HEK293 (cell line): ENCODE results near the gene SAT1.
A peak's percentile ranks its signal among the peaks of the same experiment; 100 is the strongest.

Source experiments
- CTCF ChIA-PET: fragments of 350-600 bp; formaldehyde crosslinking; extraction: SDS; loops from one replicate; lab custom pipeline; 2021; ENCODE audit warnings: antibody characterized with exemption; lab: Yijun Ruan, JAX
- POLR2A ChIA-PET: fragments of 300-600 bp; formaldehyde crosslinking; extraction: SDS; loops from one replicate; lab custom pipeline; 2020; ENCODE audit warnings: antibody characterized with exemption, inconsistent platforms; lab: Yijun Ruan, JAX
- H3K27ac ChIP-seq: fragments of 200-500 bp; sonication (Bioruptor generic); 2 replicates; pipeline ENCODE4 v1.5.1; 2014; ENCODE audit warnings: low read depth, low read length, control low read depth, inconsistent platforms; ENCODE audit errors: extremely low read depth
- H3K36me3 ChIP-seq, 2 experiments: fragments of 200-500 bp in 1 of 2; sonication (Bioruptor generic) in 1 of 2; 1 replicate in 1 of 2; 2 replicates in 1 of 2; pipeline ENCODE4 v1.5.1; 2014 to 2017; ENCODE audit warnings: inconsistent platforms in 2 of 2, low read length in 2 of 2; ENCODE audit not compliant: control insufficient read depth in 2 of 2, insufficient read depth in 1 of 2
- H3K4me1 ChIP-seq: fragments of 200-500 bp; sonication (Bioruptor generic); 2 replicates; pipeline ENCODE4 v1.5.1; 2014; ENCODE audit warnings: mild to moderate bottlenecking, low read length, inconsistent platforms; ENCODE audit not compliant: control insufficient read depth, insufficient read depth
- H3K4me3 ChIP-seq: 2 replicates; pipeline ENCODE4 v1.5.1; 2011; ENCODE audit warnings: low read depth, mild to moderate bottlenecking, control low read depth, low read length, moderate library complexity
- H3K9me3 ChIP-seq: fragments of 200-500 bp; sonication (Bioruptor generic); 2 replicates; pipeline ENCODE4 v1.5.1; 2014; ENCODE audit warnings: low read depth, low read length, inconsistent platforms; ENCODE audit not compliant: control insufficient read depth, insufficient read depth
- AEBP2 ChIP-seq: fragments of 450-650 bp; formaldehyde crosslinking; IDR thresholded peaks from 2 replicates; pipeline ENCODE4 v1.5.1; 2016; ENCODE audit warnings: missing biosample characterization, missing genetic modification characterization, borderline replicate concordance
- HIC1 ChIP-seq: fragments of 450-650 bp; formaldehyde crosslinking; IDR thresholded peaks from 2 replicates; pipeline ENCODE4 v1.5.1; 2016; ENCODE audit warnings: missing biosample characterization, missing genetic modification characterization
- HOXD13 ChIP-seq: sonication (generic); formaldehyde crosslinking; IDR thresholded peaks from 2 replicates; pipeline ENCODE4 v1.8.0; 2022; ENCODE audit warnings: missing genetic modification reagents, borderline replicate concordance
- KLF17 ChIP-seq: fragments of 450-650 bp; formaldehyde crosslinking; IDR thresholded peaks from 2 replicates; pipeline ENCODE4 v1.5.1; 2016; ENCODE audit warnings: missing biosample characterization, missing genetic modification characterization
- PATZ1 ChIP-seq: fragments of 450-650 bp; formaldehyde crosslinking; IDR thresholded peaks from 2 replicates; pipeline ENCODE4 v1.5.1; 2016; ENCODE audit warnings: missing biosample characterization, missing genetic modification characterization
- PRDM2 ChIP-seq: fragments of 450-650 bp; formaldehyde crosslinking; IDR thresholded peaks from 2 replicates; pipeline ENCODE4 v1.5.1; 2016; ENCODE audit warnings: missing biosample characterization, missing genetic modification characterization, borderline replicate concordance
- WT1 ChIP-seq: fragments of 450-650 bp; formaldehyde crosslinking; IDR thresholded peaks from 2 replicates; pipeline ENCODE4 v1.5.1; 2016; ENCODE audit warnings: missing biosample characterization, missing genetic modification characterization
- ZBTB44 ChIP-seq: fragments of 450-650 bp; IDR thresholded peaks from 2 replicates; pipeline ENCODE4 v1.5.1; 2018; ENCODE audit warnings: missing biosample characterization, mild to moderate bottlenecking, missing genetic modification characterization
- ZBTB48 ChIP-seq: fragments of 450-650 bp; formaldehyde crosslinking; IDR thresholded peaks from 2 replicates; pipeline ENCODE4 v1.5.1; 2016; ENCODE audit warnings: missing biosample characterization, missing genetic modification characterization
- ZNF138 ChIP-seq: fragments of 450-650 bp; formaldehyde crosslinking; IDR thresholded peaks from 2 replicates; pipeline ENCODE4 v1.5.1; 2016; ENCODE audit warnings: missing biosample characterization, missing genetic modification characterization, borderline replicate concordance
- ZNF26 ChIP-seq: fragments of 450-650 bp; formaldehyde crosslinking; IDR thresholded peaks from 2 replicates; pipeline ENCODE4 v1.5.1; 2016; ENCODE audit warnings: missing biosample characterization, missing genetic modification characterization
- ZNF266 ChIP-seq: fragments of 450-650 bp; formaldehyde crosslinking; IDR thresholded peaks from 2 replicates; pipeline ENCODE4 v1.5.1; 2016; ENCODE audit warnings: missing biosample characterization, missing genetic modification characterization, low read depth
- ZNF324 ChIP-seq: fragments of 450-650 bp; formaldehyde crosslinking; IDR thresholded peaks from 2 replicates; pipeline ENCODE4 v1.5.1; 2016; ENCODE audit warnings: missing biosample characterization, missing genetic modification characterization
- ZNF341 ChIP-seq: fragments of 450-650 bp; formaldehyde crosslinking; IDR thresholded peaks from 2 replicates; pipeline ENCODE4; 2016; ENCODE audit warnings: low read depth, missing biosample characterization, missing genetic modification characterization
- ZNF549 ChIP-seq: fragments of 450-650 bp; IDR thresholded peaks from 2 replicates; pipeline ENCODE4 v1.5.1; 2018; ENCODE audit warnings: missing biosample characterization, missing genetic modification characterization, mild to moderate bottlenecking, inconsistent platforms, moderate library complexity
- ZNF571 ChIP-seq: fragments of 450-650 bp; formaldehyde crosslinking; IDR thresholded peaks from 2 replicates; pipeline ENCODE4 v1.5.0; 2017; ENCODE audit warnings: missing biosample characterization, missing genetic modification characterization
- ZNF785 ChIP-seq: fragments of 450-650 bp; formaldehyde crosslinking; IDR thresholded peaks from 2 replicates; pipeline ENCODE4 v1.5.1; 2016; ENCODE audit warnings: missing biosample characterization, missing genetic modification characterization

The SAT1 gene

GRCh38 chrX:23802431-23802830 is 19.5 kb downstream of the SAT1 start:
- CTCF ChIA-PET: interaction anchor here (1.1 kb wide), 1 partner anchor 20 kb away, joined by 4 read pairs; the partner anchor contains the start of gene SAT1
- Histone ChIP-seq H3K27ac (no peak overlapping the region), H3K4me1 (peaks cover 11% of the 10 kb centered on the region), H3K36me3 (no peaks in the 10 kb centered on the region), H3K9me3 (no peaks in the 10 kb centered on the region), H3K4me3 (no peak overlapping the region)
- TF ChIP-seq HOXD13 (no peak), ZNF26 (no peak), ZNF549 (tag by site-specific recombination) (no peak), ZNF138 (no peak), ZNF324 (no peak), ZNF571 (no peak), ZBTB44 (tag by site-specific recombination) (no peak), KLF17 (tag by site-specific recombination) (no peak), AEBP2 (tag by site-specific recombination) (no peak), ZNF341 (tag by site-specific recombination) (no peak), PRDM2 (tag by site-specific recombination) (no peak)
- POLR2A ChIA-PET: no interaction called here

- H3K9me3 ChIP-seq: no peaks in the 10 kb centered on the region
- CTCF ChIA-PET: interaction anchor here (1.2 kb wide), 1 partner anchor 97 kb away, joined by 4 read pairs; no protein-coding TSS in a partner anchor
- no peak overlapping the region for H3K27ac ChIP-seq
- H3K4me3 ChIP-seq: no peak overlapping the region
- no peaks in the 10 kb centered on the region for H3K36me3 ChIP-seq
- peaks cover 13% of the 10 kb centered on the region for H3K4me1 ChIP-seq
- POLR2A ChIA-PET: no interaction called here
- TF ChIP-seq WT1 (peak; percentile 89), ZNF266 (no peak), HIC1 (peak; percentile 42; the same call in 1 of the 2 replicates), PATZ1 (tag by site-specific recombination) (peak; percentile 35; the same call in 1 of the 2 replicates), ZBTB48 (tag by site-specific recombination) (0 out of 2 replicates have a peak, but pooled peaks have one; percentile 35), ZNF785 (no peak), KLF17 (tag by site-specific recombination) (no peak)
These were observed 21.0 kb downstream of the SAT1 start for GRCh38 chrX:23803931-23804381.
